ENCODE results near the gene MBP.
A peak's percentile ranks its signal among the peaks of the same experiment; 100 is the strongest.

Gene MBP

DNA sequence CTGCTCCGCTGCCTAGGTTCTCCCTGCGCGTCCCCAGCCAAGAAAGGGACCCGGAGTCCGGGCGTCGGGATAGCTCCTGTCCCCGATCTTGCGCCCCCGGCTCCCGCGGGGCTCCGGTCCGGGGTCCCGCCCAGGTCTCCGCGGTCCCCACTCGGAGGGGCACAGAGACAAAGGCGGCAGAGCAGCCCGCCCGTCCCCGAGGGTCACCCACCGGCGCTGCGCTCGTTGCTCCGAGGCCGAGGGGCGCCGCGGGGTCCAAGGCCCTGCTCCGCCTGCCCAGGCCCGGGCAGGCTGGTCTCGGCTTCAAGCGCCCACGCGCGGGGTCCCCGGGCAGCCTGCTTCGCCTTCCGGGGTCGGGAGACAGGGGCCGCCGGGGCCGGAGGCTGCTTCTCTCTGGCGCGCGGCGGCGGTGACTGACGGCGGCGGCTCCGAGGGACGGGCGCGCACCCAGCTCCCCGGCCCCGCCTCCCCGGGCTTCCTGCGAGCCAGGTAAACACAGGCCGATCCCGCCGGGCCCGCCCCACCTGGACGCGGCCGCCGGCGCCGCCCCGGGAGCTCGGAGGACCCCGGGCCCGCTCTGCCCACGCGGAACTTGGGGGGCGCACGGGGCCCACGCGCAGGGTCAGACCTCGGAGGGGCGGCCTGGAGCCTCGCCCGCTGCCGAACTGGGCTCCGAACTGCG, at the start of gene MBP:
Gene MBP (minus strand): TSS at position 415 of the 682 bp plus-strand sequence. CDS start 27,522 bp downstream, outside the sequence.
- DNase-seq = peak; percentile 73

GRCh38 chr18:77181950-77182707, 49.5 kb upstream of the MBP start:
- no peak for DNase-seq

- DNase-seq = no peak
Measured at GRCh38 chr18:77178559-77178958, 46.0 kb upstream of the MBP start.

- DNase-seq = no peak
Measured at GRCh38 chr18:77177009-77177408, 44.4 kb upstream of the MBP start.

GRCh38 chr18:77173275-77174030, 40.9 kb upstream of the MBP start:
- no peak for DNase-seq

DNA sequence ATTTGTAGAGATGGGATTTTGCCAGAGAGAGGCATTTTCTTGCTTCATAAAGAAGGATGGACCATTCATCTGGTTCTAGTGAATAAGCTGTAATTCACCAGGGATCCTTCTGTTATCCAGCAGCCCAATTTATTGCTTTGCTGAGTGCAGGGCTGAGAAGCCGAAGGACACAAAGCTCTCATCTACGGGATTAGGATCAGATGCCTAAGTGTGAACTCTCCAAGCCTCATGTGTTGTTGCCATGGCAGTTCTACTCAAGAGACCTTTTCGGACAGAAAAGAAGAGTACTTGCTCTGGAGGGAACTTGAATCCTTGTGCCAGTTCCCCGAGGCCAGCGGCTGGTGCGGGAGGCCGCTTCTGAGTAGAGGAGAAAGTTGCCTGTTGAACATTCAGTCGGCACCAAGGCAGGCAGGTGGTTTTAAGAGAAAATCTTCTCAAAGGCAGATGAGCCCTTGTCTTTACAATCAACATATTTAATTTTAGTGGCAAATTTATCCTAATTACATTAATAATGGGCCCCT, 38.4 kb upstream of the MBP start:
- DNase-seq = no peak

- DNase-seq = peak; percentile 55
Measured at GRCh38 chr18:77168811-77169311, 36.3 kb upstream of the MBP start.

DNA sequence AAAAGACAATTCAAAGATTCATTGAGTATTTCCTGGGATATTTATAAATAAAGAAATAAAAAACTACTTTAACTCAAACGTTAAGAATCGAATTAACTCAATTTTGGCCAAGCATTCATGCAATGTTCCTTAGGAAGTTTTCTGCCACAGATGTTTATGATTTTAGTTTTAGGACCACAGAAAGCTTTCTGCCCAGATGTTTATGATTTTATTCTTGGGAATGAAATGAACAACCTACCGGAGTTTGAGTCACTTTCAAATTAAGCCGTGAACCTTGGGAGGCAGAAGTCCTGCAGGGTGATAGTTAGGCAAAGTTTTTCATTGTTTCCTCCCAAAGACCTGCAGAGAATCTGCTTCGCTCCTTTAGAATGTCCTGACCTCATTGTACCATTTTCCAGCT, 34.7 kb upstream of the MBP start:
- no peak for DNase-seq

GRCh38 chr18:77166523-77166922, 33.9 kb upstream of the MBP start:
- no peak for DNase-seq

GRCh38 chr18:77165503-77166188, 33.1 kb upstream of the MBP start:
- peak; percentile 24 for DNase-seq

DNA sequence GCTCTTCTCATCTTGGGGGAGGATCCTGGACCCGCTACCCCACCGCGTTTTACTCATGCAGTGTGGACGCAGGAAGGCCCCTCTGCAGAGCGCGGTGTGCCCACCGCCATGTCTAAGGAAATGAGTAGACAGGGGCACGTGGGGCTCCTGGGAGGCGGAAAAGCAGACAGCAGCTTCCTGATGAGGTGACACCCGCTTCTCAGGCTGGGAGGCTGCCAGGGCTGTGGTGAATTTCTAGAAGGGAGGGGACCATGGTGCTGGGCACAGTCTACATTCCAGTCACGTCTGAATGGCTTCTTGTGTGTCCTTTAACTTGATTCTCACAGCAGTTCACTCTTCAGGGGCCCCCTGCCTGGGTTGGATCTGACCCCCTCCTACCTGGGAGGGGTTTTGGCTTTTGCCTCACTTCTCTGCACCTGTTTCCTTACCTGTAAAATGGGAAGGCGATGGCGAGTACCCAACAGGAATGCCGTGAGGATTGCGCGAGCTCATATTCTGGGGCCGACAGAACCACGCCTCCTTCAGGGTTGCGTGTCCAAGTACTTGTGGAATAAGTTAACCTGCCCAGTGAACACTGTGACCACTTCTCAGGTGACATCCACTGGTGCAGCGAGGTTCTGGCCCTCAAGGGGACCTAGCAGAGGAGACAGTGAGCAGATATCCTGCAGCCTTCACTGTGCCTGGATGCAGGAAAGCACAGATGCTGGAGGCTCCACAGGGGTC, 32.3 kb upstream of the MBP start:
- no peak for DNase-seq

- no peak for DNase-seq
Measured at GRCh38 chr18:77164026-77164425, 31.4 kb upstream of the MBP start.

DNA sequence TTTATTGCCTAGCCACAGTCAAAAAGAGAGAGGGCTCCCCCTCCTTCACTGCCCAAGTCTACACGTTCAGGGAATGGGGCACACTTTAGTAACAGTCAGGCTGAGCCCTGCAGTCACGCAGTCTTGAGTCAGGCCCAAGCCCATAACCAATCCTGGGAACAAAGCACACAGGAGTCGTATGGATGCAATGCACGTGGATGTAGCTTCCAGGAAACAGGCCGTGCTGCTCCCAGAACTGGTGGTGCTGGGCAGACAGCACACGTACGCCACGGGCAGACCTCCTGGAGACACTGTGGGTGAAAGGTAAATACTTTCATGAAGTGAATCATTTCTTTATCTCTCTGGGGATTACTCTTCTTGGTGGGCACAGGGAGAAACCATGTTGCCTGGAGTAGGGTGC, 30.0 kb upstream of the MBP start:
- no peak for DNase-seq

DNA sequence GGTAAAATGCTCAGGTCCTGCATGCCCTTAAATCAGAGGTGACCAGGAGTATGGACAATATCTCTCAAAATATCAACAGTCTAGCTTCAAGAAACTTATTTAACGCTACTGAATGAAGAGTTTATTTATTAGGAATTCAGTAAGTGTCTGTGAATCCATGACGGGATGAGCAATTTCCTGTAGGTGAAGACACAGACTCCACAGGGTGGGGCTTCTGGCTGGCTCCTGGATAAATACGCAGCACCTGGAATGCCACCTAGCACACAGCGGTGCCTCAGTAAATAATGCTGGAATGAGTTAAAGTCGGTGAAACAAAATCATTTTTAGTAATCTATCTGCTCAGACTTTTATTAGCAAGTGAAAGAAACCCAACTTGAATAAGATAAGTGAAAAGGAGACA, 29.4 kb upstream of the MBP start:
- DNase-seq = no peak

DNA sequence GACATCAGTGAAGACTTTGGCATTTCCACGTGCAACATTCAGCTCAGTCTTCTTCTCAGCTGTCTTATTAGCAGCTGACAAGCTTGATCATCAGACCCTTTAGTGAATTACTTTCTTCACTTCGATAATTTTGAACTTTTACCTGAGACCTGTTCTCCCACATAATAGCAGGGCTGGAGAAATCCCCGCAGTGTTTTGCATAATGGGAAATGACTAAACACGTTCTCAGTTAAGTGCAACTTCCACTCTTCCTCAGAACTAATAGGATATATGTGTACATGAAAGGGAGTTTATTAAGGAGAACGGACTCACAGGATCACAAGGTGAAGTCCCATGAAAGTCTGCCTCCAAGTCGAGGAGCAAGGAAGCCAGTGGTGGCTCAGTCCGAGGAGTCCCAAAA, 28.8 kb upstream of the MBP start:
- no peak for DNase-seq

DNA sequence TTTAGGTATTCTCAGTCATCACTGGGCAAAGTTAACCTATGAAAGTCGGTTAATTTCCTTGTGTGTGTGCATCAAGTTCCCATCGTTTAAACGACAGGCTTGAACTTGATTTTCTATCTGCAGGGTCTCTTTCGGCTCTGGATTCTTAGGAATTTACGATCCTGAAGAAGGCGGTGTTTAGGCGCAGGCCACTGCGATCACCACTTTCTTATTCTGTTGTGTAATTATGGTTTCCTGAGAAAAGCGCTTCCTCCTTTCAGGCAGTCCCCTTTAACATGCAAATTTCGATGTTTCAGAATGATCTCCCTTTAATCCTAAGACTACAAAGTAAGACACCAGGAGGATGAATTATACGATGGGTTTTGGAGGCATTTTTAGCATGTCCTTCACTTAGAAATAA, 27.9 kb upstream of the MBP start:
- no peak for DNase-seq

GRCh38 chr18:77157312-77157711, 24.7 kb upstream of the MBP start:
- no peak for DNase-seq

DNA sequence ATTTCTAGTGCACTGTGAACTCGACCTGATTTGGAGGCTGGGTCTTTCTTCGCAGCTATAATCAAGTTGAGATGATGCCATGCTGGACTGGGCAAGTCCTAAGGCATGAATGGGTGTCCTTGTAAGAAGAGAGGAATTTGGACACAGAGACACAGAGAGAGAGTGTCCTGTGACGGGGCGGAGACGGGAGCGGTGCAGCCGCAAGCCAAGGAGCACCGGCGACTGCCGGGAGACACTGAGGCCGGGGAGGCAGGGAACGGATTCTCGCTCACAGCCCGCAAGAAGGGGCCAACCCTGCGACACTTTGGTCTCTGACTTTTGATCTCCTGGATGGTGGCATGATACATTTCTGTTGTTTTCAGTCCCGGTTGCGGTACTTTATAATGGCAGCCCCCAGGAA, 22.4 kb upstream of the MBP start:
- no peak for DNase-seq

DNA sequence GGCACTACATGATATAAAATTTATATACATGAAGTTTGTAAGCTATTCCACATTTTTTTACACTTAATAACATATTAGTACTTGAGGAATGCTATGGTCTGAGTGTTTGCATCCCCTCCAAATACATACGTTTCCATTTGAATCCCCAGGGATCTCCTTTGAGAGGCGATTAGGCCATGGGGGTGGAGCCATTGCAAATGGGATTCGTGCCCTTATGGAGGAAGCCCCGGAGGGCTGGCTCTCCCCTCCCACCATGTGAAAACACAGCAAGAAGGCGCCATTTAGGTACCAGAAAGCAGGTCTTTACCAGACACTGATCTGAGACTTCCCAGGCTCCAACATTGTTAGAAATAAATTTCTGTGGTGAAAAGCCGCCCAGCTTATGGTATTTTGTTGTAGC, 20.8 kb upstream of the MBP start:
- no peak for DNase-seq

DNA sequence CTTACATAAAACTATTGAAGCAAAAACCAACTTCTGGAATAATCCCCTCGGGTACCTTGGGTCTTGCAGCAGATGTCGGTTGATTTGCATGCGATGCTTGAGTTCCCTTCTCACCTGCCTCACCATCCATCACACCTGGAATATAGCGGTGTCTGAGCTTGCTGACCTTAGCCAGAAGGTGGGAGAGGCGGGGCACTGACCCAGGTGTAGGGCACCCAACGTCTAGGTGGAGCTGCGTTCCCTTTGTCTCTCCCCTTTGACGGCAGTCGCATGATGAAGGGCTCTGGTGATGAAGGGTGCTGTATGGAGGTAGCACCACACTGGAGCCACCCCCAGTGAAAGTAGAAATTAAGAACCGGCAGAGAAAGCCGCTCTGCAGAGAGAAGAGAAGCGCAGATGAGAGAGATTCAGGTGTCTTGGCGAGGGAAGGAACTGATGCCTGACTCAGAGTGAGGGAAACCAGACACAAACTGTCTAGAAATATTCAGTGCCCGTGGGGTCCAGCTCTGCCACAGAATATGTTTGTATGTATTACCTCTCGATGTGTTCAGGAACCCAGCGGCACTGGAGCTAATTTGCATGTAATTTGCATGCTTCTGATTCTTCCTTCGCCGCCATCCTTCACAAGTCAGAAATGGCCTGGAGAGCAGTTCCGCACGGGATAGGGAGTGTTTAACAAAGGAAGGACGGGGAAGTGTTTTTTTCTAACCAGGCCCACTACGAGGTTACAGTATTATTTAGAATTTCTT, 19.4 kb upstream of the MBP start:
- no peak for DNase-seq

GRCh38 chr18:77151033-77151771, 18.6 kb upstream of the MBP start:
- no peak for DNase-seq

Data from retina (tissue), 1 donor.